Measurements from ENCODE around the gene NUDT4.
"Not testable (repeated sequence)": the region's sequence is repeated elsewhere in the genome, so short reads cannot be mapped to it uniquely, and the experiment has no call there.

The NUDT4 gene

GRCh38 chr12:93402333-93403311 is 24.9 kb downstream of the NUDT4 start:
- no peak for DNase-seq

- DNase-seq, result no peak
These were observed 26.5 kb downstream of the NUDT4 start for GRCh38 chr12:93403988-93404803.

DNA sequence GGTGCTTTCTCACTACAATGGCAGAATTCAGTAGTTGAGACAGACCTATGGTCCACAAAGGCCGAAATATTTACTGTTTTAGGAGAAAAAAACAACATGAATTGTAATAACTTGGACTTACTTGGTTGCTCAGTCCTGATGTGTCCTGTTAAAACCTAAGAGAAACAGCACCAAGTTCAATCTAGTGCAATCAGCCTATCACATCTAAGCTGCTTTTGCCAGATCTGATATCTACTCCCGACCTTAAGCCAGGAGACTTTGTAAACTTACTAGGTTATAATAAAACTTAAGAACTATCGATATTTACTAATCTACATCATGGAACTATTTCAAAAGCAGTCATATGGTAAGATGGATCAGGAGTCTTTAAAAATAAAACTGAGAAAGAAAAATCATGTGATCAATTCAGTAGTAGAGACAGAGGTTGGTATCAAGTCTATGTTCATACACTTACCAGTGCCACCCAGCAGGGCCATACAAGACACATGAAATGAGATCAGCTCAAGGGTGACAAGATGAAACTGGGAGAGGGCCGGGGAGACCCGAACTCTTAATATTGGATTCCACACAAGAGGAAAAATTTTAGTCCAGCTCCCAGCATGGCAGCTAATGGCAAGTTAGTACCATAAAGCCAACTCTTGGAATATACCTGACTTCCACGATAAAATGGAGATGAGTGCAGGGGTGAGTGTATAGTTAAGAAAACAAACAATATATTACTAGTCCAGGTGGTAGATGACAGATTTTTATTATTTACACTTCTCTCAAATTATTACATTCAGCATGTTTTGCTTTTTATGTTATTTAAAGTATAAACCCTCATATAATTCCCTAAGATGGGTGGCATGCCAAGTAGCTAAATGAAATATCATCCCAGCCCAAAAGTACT is 27.5 kb downstream of the NUDT4 start:
- DNase-seq, result no peak

DNA sequence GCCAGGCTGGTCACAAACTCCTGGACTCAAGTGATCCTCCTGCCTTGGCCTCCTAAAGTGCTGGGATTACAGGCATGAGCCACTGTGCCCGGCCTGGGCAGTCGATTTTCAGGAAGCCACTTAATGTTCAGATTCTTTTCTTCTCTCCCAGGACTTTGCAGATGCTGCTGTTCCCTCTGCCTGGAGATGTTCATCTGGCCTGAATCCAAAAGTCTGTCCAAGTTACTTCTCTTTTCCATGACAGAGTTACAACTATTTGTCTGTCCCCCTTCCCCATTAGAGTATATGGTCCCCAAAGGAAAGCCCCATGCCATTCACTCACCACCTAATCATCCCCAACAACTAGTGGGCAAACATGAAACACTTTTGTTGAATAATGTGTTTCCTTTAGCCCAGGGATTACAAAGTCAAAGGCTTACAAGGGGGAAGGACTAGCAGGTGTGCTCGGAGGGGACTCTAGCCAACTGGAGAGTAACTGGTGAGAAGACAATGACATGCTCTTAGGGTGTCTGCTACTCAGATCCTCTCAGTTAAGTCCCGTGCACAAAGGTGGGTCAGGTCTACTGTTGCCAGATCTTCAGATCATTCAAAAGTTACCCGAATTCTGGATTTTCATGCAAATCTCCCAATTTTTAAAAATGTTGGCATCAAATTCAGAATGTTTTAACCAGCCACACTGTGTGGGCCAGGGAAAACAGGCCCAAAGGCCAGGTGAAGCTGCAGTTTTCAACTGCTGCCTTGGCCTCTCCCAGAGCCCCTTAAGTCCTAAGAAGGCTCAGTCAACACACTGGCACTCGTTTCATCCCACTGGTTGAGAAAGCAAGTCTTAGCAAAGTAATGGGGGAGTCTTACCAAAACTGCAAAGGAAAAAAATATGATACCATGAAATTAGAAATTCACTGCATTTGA is 29.6 kb downstream of the NUDT4 start:
- DNase-seq, result no peak

- DNase-seq, result no peak
These were observed 30.2 kb downstream of the NUDT4 start for GRCh38 chr12:93407963-93408283.

GRCh38 chr12:93408813-93409212 is 31.1 kb downstream of the NUDT4 start:
- no peak for DNase-seq

DNA sequence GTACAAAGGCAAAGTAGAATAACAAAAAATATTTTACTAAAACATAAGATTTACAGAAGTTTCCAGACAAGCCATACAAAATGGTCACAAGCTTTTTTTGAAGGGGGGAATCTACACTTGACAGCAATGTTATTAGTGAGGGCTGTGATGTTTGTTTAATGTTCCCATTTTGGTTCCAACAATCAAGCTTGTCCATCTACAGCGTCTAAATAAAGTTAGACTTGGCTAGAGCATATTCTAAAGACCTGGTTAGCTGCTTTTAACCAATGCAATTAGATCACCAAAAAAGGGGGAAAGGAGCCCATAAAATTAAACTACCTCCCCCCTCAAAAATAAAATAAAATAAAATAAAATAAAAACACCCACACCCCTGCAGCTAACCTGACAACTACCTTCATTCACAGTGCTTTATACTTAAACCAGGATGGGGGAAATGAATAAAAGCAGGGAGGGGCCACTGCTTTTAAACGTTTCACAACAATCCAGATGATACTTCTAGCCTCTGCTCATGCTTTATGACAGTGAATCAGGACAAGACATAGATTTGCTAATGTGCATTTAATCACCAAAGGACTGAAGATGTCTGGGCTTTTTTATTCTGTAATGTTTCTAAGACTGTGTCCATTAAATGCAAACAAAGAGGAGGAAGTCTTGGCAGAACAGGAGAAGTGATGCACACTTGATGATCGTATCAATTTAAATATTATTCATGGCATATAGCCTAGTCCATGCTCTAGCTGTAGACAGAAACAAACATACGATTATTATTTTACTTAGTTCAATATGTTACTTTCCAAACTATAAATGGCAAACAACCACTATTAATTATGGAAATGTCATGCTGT is 31.8 kb downstream of the NUDT4 start:
- DNase-seq, result not testable (repeated sequence)

DNA sequence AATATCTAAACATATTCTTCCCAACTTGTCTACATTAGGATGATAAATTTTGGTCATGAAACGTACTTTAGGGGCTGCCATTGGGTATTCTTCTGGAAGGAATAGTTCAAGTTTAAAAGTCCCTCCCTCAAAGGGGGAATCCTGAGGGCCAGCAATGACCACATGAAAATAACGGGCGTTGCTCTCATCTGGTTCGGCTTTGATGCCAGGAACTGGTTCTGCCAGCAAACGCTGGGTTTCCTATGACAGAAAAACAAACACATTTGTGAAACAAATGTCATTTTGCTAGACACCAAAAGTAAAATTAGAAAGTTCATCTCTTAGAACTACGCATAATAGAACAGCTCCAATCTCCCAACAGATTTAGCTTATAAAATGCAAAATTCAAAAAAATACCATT is 33.3 kb downstream of the NUDT4 start:
- DNase-seq, result not testable (repeated sequence)

DNA sequence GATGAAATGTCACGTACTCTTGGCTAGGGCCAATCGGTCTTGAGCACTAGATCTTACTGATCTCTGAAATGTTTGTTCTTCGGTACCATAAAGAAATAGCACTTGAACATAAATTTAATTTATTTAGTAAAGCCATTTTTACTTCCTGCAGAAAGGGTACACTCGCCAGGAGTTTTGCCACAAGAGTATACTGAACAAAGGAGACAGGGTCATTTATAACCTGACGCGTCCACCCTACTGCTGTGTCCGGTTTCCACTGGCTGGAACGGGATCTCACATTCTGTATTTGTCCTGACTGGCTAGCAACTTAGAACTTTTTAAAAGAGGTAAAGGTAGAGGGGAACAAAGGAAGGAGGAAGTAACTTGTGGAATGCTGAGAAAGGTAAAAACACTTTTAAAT is 34.7 kb downstream of the NUDT4 start:
- DNase-seq, result not testable (repeated sequence)

GRCh38 chr12:93413064-93413463 is 35.3 kb downstream of the NUDT4 start:
- DNase-seq, result no peak

- no peak for DNase-seq
These were observed 38.2 kb downstream of the NUDT4 start for GRCh38 chr12:93415723-93416464.

GRCh38 chr12:93417967-93418480 is 40.3 kb downstream of the NUDT4 start:
- DNase-seq, result no peak

DNA sequence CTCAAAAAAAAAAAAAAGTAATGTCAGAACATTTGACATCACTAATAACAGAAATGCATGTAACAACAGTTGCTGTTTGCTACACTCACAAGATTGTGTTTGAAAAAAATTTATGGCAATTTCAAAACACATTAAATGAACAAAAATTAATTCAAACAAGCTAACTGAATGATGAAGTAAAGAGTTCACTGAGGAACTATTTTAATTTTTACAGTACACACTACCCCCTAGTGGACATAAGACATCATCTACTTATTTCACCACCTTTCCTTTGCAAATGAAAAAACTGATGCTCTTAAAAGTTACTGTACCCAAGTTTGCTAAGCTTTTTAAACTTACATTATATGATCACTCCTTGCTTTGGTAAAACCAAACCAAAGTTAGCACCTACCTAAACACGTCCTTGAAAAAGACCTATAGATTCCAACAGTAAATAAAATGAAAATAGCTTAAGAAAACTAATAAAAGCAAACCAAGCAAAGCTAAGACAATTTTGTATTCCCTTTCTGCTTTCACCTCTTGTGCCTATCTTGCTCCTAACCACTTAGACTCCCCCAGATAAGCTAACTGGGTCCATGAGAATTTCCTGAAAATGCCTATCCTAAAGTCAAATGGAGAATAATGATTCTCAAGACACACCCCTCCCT is 41.8 kb downstream of the NUDT4 start:
- no peak for DNase-seq

GRCh38 chr12:93422050-93422449 is 44.3 kb downstream of the NUDT4 start:
- no peak for DNase-seq

GRCh38 chr12:93425736-93426411 is 48.1 kb downstream of the NUDT4 start:
- no peak for DNase-seq

- no peak for DNase-seq
These were observed 48.7 kb downstream of the NUDT4 start for GRCh38 chr12:93426412-93426805.

GRCh38 chr12:93427779-93428564 is 50.2 kb downstream of the NUDT4 start:
- DNase-seq, result no peak

DNA sequence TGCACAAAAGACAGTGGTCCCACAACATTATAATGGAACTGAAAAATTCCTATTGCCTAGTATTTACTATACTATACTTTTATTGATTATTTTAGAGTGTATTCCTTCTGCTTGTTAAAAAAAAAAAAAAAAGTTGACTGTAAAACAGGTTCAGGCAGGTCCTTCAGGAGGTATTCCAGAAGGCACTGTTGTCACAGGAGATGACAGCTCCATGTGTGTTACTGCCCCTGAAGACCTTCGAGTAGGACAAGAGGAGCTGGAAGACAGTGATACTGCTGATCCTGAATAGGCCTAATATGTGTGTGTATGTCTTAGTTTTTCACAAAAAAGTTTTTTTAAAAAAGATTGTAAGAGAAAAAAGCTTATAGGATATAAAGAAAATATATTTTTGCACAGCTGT is 51.7 kb downstream of the NUDT4 start:
- no peak for DNase-seq

All from NK-92 treated with Interleukin-12 subunit alpha and Interleukin-12 subunit beta, amount 100 ng/mL, for 24 hours (cell line).